SK-N-DZ (cell line): ENCODE measurements around the gene SCMH1.

Experiments used
- DNase-seq: peaks from one replicate; pipeline ENCODE4 v3.0.0-alpha.2; 2015; ENCODE audit warnings: low spot score

Gene SCMH1

GRCh38 chr1:41006942-41007865 is 234.9 kb downstream of the SCMH1 start:
- DNase-seq = no peak

DNA sequence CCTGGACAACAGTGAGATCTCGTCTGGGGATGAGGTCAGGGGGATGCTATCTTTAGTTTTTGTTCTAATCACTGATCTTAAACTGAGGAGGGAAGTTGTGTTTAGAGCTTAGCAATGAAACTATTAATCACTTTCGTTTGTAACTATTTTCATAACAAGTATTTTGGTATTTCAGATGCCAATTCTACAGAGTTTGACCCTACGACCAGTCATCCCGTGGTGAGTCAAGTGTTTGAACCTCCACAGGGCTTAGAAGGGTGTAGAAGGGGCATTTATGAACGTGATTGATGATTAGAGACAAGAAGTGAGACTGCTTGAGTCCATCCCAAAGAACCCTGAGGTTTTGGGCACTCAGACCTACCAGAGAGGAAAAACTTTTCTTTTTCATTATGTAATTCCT is 236.2 kb downstream of the SCMH1 start:
- no peak for DNase-seq

DNA sequence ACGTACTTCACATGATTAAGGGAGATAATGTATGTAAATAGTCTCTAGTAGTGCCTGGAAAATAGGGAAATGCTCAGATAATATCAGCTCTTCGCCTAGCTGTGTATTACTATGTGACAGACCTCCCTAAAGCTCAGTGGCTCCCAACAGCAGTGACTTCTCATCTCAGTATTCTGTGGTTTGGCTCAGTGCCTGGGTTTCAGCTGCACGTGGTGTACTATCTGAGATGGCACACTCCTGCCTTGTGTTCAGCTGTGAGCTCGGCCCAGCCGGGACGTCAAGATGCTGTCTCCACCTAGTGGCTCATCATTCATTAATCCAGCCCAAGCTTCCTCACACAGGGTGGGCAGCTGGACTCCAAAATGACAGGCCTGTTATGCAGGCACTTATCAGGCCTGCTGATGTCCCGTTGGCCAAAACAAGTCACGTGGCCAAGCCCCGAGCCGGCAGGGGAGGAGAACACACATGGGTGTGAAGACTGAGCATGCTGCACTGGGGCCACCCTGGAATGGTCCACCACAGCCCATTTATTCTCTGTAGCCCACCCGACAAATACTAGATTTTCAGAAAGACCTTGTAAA is 238.4 kb downstream of the SCMH1 start:
- DNase-seq = no peak

DNA sequence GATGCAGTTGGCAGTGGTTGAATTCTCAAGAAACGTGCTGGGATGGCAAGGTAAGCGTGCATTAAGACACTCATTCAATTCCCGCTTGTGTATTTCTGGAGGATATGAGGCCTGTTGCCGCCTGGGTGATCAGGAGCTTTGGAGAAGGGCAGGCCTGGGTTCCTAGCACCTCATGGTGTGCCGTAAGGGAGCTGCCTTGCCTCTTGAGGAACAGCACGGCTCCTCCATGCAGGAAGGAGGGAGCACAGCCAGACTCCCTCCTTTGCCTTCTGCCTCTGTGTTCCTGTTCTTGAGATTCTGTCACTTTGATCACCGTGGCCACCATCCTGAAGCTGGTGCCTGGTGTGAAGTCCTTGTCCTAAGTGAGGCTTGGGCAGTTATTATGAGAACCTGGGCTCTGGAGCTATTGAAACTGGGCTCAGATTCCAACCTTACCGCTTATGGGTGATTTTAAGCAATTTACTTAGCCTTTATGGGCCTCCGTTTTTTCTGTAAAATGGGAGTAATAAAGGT is 238.9 kb downstream of the SCMH1 start:
- no peak for DNase-seq

GRCh38 chr1:40998668-40999067 is 243.4 kb downstream of the SCMH1 start:
- no peak for DNase-seq

DNA sequence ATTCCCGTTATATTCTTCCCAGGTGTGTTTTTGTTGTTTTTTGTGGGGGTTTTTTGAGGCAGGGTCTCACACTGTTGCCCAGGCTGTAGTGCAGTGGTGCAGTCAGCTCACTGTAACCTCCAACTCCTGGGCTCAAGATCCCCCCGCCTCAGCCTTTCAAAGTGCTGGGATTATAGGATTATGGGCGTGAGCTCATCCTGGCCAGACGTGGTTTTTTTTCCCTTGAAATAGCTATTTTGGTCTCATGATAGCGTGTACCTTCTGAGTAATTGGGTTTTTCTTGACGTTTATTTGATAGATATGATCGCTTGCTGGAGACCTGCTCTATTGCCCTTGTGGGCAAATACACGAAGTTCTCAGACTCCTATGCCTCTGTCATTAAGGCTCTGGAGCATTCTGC is 245.0 kb downstream of the SCMH1 start:
- peak; percentile 51 for DNase-seq

GRCh38 chr1:40989066-40989465 is 253.0 kb downstream of the SCMH1 start:
- no peak for DNase-seq

DNA sequence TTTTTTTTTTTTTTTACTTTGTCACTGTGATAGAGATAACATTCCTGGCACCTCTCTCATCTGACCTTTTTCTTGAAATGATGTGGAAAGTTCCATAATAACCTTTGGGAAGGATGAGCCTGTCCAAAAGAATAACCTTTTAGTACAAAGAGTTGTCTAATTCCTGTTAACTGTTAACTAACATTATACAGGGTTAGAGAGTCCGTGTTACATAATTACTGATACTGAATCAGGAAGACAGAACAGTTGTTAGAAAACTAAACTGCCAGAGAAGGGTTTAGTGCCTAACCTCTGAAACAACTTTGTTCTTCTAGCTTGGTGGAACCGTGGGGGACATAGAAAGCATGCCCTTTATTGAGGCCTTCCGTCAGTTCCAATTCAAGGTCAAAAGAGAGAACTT is 253.8 kb downstream of the SCMH1 start:
- DNase-seq = no peak

DNA sequence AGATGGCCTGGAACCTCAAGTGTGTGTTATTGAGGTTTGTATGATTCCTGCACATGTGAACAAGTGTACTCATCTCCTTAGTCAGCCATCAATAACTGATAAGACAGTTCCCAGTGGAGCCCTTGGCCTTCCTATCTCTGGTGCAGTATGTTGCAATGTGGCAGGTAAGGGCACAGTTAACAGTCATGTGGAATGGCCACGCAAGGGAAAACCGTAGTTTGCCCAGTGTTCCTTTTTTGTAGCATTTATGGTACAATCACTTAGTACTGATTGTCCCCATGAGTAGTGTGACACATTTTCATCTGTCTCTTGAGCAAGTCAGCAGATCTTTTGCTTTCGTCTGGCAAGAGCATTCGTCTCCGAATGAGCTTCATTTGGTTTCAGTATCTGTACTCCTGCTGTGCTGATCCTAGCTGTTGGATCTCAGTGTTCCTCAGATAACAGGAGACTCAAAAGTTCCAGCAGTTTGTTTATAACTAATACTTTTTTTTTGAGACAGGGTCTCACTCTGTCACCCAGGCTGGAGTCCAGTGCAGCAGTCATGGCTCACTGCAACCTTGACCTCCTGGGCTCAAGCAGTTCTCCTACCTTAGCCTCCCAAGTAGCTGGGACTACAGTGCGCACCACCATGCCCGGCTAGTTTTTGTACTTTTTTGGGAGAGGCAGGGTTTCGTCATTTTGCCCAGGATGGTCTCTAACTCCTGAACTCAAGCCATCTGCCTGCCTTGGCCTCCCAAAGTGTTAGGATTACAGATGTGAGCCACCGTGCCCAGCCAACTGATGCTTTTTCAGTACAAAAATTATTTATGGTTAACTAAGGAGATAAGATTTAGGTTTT is 254.4 kb downstream of the SCMH1 start:
- no peak for DNase-seq

DNA sequence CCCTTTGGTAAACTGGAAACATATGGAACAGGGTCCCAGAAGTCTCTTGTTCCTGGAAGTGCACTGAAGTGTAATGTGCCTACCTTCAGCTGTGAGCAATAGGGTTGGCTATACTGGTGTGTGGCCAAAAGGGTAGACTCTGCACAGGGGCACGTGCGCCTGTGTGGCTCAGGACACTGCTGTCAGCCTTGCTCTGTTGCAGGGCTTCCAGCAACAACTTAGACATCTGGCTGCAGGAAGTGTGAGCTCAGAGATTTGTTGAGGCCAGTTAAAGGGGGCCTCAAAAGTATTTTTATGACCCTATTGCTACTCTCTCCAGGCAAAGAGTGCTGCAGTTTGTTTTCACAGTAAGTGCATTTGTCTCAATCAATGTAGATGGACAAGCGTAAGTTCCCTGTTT is 255.2 kb downstream of the SCMH1 start:
- no peak for DNase-seq

DNA sequence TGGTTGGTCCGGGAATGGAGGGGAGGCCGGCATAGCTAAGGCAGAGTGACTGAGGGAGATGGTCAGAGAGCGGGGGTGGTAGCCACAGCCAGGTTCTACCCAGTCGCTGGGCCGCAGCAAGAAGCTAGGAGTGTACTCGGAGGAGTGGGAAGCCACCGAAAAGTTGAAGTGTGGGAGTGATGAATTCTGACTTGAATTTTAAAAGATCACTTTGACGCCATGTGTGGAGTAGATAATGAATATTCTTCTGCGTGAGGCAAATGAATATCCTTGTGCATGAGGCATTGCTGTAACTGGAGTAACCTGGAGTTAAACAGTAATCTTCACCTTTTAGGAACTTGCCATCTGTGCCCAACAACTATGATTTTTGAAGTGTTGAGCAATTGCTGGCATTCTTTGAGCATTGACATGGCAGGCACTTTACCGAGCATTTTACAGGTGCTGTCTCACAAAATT is 255.8 kb downstream of the SCMH1 start:
- DNase-seq = no peak

- DNase-seq = no peak
Measured at GRCh38 chr1:40985875-40986274, 256.2 kb downstream of the SCMH1 start.

DNA sequence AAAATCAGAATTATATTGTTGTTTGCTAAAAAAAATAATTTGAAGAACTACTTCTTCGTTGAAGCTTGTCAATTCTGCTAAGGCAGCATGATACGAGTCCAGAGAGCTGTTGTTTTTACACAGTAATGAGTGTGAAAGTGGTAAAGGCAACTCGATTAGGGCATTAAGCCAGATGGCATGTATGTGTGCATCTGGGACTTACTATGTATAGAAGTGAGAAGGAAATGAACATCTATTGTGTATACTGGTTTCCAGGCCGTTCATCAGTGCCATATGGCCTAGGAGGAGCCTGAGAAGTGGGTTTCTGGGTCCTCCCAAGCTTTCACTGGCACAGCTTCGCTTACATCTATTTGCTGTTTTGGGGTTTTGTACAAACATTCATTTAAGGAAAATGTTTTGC is 256.9 kb downstream of the SCMH1 start:
- no peak for DNase-seq

DNA sequence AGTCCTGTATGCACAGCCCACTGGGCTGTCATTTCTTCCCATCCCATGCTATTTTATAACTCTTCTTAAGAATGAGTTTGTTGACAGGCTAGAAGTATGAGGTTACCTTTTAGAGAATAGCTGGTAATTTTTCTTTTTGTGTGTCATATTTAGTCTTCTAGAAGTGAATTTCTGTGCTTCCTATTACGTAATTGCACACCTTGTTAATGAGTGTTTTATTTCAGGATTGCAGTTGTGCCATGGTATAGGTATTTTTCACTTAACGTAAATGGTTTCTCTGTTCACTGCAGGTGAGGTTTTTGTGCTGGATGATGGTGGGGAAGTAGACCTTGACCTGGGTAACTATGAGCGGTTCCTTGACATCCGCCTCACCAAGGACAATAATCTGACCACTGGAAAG is 257.6 kb downstream of the SCMH1 start:
- no peak for DNase-seq

GRCh38 chr1:40984066-40984465 is 258.0 kb downstream of the SCMH1 start:
- DNase-seq = no peak

GRCh38 chr1:40983286-40983685 is 258.8 kb downstream of the SCMH1 start:
- no peak for DNase-seq

DNA sequence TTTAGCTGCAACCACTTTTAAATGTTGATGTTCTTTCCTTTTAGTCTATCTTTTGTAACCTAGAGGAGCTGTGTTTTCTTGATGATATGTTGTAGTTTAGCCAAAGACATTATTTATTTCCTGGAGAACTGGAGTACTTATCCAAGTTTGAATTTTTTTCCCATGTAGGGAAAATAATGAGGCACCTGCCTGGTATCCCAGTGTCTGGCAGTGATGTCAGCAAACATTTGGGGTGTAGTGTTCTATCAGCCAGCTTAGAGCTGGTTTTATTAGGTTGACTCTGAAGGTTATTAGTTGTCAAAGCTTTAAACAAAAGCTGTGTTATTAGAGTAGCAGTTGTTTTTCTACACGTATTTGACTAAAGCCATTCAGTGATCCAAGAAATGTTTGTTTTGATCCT is 259.4 kb downstream of the SCMH1 start:
- no peak for DNase-seq

DNA sequence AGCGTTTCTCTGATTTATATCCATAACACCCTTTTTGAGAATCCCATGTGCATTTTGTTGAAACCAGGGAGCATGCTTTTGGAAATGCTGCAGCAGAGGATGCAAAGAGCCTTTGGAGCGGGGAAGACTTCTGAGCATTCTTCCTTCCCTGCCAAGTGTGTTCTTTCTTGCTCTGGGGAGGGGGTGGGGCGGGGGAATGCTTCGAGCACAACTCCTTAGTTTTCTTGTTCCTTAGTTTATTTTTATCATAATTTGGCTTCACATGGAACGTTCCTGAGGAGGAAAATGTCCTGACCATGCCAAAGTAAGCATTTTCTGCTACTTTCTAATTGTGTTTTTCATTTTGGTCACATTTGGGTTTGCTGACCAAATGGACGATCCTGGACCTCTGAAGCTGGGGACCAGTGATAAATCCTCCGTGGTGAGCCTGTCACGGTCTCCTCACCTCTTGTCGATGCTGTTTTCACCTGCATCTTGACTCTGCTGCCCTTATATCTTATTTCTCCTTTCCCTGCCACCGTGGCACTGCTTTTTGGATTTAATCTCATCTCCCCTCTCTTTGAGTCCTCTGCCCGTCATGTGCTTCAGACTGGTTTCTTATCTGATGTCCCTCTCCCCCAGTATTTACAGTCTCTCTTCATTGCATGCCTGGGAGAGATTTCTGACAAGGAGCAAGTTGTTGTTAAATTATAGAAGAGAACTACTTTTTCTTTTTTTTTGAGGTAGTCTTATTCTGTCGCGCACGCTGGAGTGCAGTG is 260.2 kb downstream of the SCMH1 start:
- no peak for DNase-seq

- peak; percentile 46 for DNase-seq
Measured at GRCh38 chr1:40980453-40981121, 261.5 kb downstream of the SCMH1 start.

- DNase-seq = no peak
Measured at GRCh38 chr1:40980068-40980452, 262.0 kb downstream of the SCMH1 start.
